ENCODE data around the gene ZNF208. TPM values are rescaled to one million over a fixed set of nuclear protein-coding genes. Genes with fewer than 3 reads are reported as not detected.
"Not testable (repeated sequence)": the region's sequence is repeated elsewhere in the genome, so short reads cannot be mapped to it uniquely, and the experiment has no call there.

Gene ZNF208
- total RNA-seq (1 to 10 TPM; 1.5 to 2.8 (median 1.8) TPM), polyA plus RNA-seq (1 to 10 TPM; 1.1 to 1.4 TPM)

DNA sequence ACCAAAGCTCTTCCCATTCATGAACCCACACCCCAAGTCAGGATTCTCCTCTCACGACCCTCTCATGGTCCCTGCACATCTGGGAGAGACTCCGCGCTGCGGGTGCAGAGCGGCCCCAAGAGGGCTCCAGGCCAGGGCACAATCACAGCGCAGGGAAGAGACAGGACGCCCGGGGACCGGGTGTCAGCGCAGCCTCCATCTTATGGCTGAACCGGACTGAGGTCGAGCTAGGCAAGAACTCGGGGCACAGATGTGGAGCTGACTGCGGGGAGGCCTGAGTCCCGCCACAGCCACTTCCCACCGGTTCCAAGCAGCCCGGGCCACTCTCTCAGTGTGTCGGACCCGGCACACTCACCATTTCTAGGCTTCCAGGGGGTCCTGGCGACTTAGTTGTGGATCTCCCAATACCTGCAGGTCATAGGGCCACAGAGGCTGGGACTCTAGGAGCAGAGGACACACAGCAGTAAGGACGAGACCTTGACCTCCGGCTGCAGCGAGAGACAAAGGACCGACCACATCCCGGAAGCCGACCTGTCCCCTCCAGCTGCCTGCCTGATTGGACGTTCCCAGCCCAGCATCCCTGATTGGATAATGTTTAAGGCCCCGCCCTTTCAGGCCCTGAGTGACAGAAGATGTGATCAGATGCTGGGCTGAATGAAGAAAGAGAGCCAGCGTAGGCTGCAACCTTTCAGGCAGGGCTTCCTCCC lies at the start of gene ZNF208:
ZNF208 (minus strand) TSS at position 507 of the 707 bp plus-strand sequence; CDS start at position 358, 149 bp downstream.
- FAIRE-seq; H3K27ac ChIP-seq; H3K36me3 ChIP-seq; intact Hi-C loops (cut with DNase I); H3K9me3 ChIP-seq; H3K4me1 ChIP-seq; H3K27me3 ChIP-seq: not testable (repeated sequence)
- H3K4me3 ChIP-seq = peak within 1 kb of the TSS in 2 of 4 donors; percentile 16 to 32
- ATAC-seq = peak; percentile 66 to 87 (median 78)
- peak in 4 of 6 donors; percentile 23 to 50 (median 44) for DNase-seq
- WGBS, 2 donors = 3% methylated on average over 28 to 29 of the region's 29 CpGs

GRCh38 chr19:22052644-22053013 lies 41.9 kb upstream of the ZNF208 start:
- DNase-seq (peak in 5 of 6 donors; percentile 10 to 59 (median 26)), ATAC-seq (peak; percentile 57 to 76 (median 72)), FAIRE-seq (no peak)
- intact Hi-C loops (cut with DNase I) = no loop called here
- WGBS, 2 donors = 2% methylated on average over 16 to 20 of the region's 20 CpGs
- Histone ChIP-seq H3K36me3 (no peaks in the 10 kb centered on the region), H3K27me3 (no peaks in the 10 kb centered on the region), H3K4me3 (peak overlapping the region; percentile 26 to 62 (median 54)), H3K9me3 (no peaks in the 10 kb centered on the region), H3K4me1 (no peaks in the 10 kb centered on the region), H3K27ac (peak overlapping the region in 1 of 4 donors; percentile 43)
- TF ChIP-seq, protein P1, sequence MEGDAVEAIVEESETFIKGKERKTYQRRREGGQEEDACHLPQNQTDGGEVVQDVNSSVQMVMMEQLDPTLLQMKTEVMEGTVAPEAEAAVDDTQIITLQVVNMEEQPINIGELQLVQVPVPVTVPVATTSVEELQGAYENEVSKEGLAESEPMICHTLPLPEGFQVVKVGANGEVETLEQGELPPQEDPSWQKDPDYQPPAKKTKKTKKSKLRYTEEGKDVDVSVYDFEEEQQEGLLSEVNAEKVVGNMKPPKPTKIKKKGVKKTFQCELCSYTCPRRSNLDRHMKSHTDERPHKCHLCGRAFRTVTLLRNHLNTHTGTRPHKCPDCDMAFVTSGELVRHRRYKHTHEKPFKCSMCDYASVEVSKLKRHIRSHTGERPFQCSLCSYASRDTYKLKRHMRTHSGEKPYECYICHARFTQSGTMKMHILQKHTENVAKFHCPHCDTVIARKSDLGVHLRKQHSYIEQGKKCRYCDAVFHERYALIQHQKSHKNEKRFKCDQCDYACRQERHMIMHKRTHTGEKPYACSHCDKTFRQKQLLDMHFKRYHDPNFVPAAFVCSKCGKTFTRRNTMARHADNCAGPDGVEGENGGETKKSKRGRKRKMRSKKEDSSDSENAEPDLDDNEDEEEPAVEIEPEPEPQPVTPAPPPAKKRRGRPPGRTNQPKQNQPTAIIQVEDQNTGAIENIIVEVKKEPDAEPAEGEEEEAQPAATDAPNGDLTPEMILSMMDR (IDR thresholded peaks at IDR 0.05) = no peak

- not testable (repeated sequence) for FAIRE-seq
- 49 to 64% methylated on average over 3 of the region's 3 CpGs for WGBS, 2 donors
Observed at GRCh38 chr19:22041151-22041550, 30.4 kb upstream of the ZNF208 start.

DNA sequence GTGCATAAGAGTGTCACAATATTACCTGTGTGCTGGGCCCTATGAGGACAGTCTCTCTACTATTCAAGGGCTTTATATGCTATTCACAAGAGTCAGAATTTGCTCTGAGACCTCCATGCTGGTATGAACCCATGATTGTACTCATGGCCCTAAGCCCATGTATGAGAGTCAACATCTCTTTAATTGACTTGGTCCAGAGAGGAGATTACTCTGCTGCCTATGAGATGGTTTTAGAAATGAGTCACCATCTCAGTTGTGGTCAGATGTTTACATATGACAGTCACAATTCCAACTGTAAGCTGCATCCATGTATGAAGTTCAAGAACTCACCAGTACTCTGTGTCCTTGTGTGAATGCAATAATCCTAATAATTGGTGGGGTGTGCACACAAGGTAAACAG lies 19.9 kb upstream of the ZNF208 start:
- intact Hi-C loops (cut with DNase I) = no loop called here
- H3K27me3 ChIP-seq = no peaks in the 10 kb centered on the region
- H3K36me3 ChIP-seq = no peaks in the 10 kb centered on the region
- no peak for FAIRE-seq
- ATAC-seq = no peak
- DNase-seq = no peak
- no peaks in the 10 kb centered on the region for H3K9me3 ChIP-seq
- no peaks in the 10 kb centered on the region for H3K4me1 ChIP-seq
- TF ChIP-seq, protein P1 (IDR thresholded peaks at IDR 0.05) = no peak
- no peak overlapping the region for H3K27ac ChIP-seq
- H3K4me3 ChIP-seq = no peak overlapping the region

More at GRCh38 chr19:22041151-22041550, 30.4 kb upstream of the ZNF208 start:
- H3K27me3 ChIP-seq; intact Hi-C loops (cut with DNase I); H3K27ac ChIP-seq; H3K4me1 ChIP-seq; ATAC-seq; DNase-seq; H3K36me3 ChIP-seq; H3K4me3 ChIP-seq; H3K9me3 ChIP-seq: not testable (repeated sequence)

DNA sequence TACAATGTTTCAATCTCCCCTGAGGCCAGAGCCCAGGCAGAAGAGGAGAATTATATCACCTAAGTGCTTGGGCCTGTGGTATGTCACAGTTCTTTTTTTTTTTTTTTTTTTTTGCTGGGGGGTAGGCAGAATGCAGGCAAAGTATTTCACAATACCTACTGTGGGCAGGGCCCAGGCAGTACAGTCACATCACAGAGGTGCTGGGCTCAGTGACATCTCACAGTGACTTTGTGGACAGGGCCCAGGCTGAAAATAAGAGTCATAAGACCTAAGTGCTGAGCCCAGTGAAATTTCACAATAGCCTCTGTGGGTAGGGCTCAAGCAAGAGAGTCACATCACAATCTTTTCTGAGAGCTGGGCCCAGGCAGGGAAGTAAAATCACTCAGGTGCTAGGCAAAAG lies 15.9 kb upstream of the ZNF208 start:
- TF ChIP-seq, protein P1 (IDR thresholded peaks at IDR 0.05) = no peak
- no peak overlapping the region for H3K27ac ChIP-seq
- intact Hi-C loops (cut with DNase I) = no loop called here
- no peaks in the 10 kb centered on the region for H3K27me3 ChIP-seq
- no peak for DNase-seq
- no peak for ATAC-seq
- no peaks in the 10 kb centered on the region for H3K4me1 ChIP-seq
- H3K9me3 ChIP-seq = no peaks in the 10 kb centered on the region
- H3K36me3 ChIP-seq = no peaks in the 10 kb centered on the region
- FAIRE-seq = no peak
- H3K4me3 ChIP-seq = no peak overlapping the region

GRCh38 chr19:22025539-22025938 lies 14.8 kb upstream of the ZNF208 start:
- H3K27ac ChIP-seq; H3K4me1 ChIP-seq; H3K27me3 ChIP-seq; FAIRE-seq; ATAC-seq; intact Hi-C loops (cut with DNase I); DNase-seq; H3K36me3 ChIP-seq; H3K4me3 ChIP-seq; H3K9me3 ChIP-seq: not testable (repeated sequence)
- WGBS, 2 donors = 83 to 100% methylated on average over 1 of the region's 1 CpG
